ENCODE results near the gene ACTL7A.

- TF ChIP-seq CTCF (IDR thresholded peaks at IDR 0.05) (no peak), POLR2A (IDR thresholded peaks at IDR 0.05) (no peak)
Measured at GRCh38 chr9:108842610-108843295, 19.3 kb upstream of the ACTL7A start.

Data from lower leg skin (tissue), 3 donors.